Measurements from ENCODE around the gene ZNF175.

DNA sequence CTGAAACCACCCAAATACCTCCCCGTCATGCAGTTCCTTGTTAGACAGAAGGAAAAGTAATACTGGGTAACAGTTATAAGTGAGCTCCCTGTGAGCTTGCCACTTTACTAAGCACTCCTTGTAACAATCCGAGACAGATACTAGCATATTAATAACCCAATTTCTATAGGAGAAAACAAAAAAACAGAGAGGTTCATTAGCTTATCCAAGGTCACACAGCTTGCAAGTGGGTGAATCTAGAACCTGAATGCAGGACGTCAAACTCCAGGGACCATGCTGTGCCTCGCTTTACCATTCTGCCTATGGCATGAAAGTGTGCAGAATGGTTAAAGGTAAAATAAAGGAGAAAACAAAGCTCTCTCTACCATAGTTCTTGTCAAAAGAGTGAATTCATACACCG lies 43.7 kb downstream of the ZNF175 start:
- TF ChIP-seq, protein P1, sequence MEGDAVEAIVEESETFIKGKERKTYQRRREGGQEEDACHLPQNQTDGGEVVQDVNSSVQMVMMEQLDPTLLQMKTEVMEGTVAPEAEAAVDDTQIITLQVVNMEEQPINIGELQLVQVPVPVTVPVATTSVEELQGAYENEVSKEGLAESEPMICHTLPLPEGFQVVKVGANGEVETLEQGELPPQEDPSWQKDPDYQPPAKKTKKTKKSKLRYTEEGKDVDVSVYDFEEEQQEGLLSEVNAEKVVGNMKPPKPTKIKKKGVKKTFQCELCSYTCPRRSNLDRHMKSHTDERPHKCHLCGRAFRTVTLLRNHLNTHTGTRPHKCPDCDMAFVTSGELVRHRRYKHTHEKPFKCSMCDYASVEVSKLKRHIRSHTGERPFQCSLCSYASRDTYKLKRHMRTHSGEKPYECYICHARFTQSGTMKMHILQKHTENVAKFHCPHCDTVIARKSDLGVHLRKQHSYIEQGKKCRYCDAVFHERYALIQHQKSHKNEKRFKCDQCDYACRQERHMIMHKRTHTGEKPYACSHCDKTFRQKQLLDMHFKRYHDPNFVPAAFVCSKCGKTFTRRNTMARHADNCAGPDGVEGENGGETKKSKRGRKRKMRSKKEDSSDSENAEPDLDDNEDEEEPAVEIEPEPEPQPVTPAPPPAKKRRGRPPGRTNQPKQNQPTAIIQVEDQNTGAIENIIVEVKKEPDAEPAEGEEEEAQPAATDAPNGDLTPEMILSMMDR (IDR thresholded peaks at IDR 0.05), result no peak
- no peak for TF ChIP-seq POLR2A (IDR thresholded peaks at IDR 0.05)

Data from heart left ventricle (tissue), 13 donors.